AG08395 (cell line): ENCODE results near the gene THSD1.
A peak's percentile ranks its signal among the peaks of the same experiment; 100 is the strongest.
"Not testable (repeated sequence)": the region's sequence is repeated elsewhere in the genome, so short reads cannot be mapped to it uniquely, and the experiment has no call there.

Experiments used
- DNase-seq: peaks from one replicate; pipeline ENCODE4 v3.0.0; 2012; ENCODE audit warnings: mixed read lengths, low spot score

THSD1 gene

DNA sequence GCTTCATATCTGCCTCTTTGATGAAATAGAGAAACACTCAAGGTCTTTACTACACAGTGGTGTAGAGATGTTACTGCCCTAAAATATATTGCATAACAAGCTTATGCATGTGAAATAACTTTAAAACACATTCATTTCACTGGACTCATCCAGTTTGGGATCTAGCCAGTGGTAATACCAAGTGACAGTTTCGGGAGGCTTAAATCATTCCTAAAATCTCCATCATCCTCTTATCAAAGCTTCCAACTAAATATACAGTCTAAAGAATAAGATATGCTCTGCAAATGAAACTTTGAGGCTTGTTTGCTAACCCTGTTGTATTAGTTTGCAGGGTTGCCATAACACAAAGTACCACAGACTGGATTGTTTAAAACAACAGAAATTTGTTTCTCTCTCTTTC lies 52.8 kb downstream of the THSD1 start:
- peak; percentile 76 for DNase-seq

DNA sequence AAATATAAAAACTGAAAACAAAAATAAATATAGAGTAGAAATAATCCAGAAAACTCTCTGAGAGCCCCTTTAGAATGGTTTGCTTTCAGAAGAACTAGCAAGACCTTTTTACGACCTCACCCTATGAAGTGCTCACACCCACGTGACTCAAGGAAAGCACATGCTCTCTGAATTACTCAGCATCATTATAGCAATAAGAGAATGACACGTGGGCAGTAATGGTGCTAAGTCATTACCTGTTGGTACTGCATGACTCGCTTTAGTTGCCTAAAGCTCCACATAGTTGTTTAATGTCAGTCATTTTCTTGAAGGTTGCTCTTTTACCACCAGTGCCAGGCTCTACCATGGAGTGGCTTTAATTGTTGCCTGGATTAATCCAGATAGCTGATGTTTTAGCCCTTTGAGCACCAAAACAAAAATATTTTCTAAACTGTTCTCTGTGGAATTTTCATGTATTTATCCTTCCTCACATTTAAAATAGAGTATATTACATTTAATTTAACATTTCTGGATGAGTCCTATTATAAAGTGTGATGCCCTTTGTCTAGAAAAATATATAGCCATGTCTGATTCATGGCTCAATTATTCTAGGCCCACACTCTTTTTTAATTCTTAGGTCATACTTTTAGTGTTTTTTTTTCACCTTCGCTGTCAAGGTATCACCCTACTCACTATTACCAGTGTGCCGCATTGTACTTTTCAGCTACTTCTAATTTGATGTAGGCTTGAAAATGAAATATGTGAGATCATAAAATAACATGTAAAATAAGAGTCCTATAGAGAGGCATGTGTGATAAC lies 56.8 kb downstream of the THSD1 start:
- peak; percentile 60 for DNase-seq

DNA sequence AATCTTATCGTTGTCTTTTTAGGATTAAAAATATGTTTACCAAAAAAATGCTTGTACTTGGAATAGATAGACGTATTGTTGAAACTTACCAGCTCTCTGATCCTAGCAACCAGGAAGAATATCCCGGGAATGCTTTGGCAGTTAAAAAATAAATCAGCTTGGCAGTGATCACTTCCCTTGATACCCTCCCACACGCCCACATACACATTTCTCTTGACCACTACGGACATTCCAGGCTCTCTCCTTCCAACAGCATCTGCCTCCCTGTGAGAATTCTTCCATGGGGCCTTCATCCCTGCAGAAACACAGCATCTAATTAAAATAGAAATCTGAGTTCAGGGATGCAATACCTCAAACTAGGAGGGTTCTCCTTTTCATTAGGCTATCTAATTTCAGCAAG lies 57.9 kb downstream of the THSD1 start:
- peak; percentile 85 for DNase-seq

DNA sequence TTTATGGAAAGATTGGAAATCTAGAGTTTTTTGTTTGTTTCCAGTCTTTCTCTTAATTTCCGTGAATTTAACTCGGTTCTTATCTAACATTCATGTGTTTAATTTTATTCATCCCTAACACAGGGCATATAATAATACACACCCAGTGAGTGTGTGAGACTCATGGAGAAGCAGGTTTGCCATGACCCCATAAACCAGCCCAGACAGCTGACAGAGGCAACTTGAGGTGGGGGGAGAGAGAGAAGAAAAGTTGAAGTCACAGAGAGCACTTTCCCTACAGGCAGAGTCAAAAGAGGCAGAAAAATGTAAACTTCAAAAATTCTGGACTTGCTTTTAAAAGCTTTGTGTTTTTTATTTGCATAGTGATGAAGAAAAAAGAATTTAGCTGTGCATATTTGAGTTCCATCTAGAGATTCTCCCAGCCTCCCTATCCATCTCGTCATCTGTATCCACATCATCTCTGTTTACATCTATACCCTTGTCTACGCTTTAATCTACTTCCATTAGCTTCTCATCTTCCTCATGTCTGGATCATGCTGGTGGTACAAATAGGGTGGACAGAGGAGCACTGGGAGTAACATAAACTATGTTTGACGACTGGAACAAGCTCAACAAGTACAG lies 60.2 kb downstream of the THSD1 start:
- no peak for DNase-seq

DNA sequence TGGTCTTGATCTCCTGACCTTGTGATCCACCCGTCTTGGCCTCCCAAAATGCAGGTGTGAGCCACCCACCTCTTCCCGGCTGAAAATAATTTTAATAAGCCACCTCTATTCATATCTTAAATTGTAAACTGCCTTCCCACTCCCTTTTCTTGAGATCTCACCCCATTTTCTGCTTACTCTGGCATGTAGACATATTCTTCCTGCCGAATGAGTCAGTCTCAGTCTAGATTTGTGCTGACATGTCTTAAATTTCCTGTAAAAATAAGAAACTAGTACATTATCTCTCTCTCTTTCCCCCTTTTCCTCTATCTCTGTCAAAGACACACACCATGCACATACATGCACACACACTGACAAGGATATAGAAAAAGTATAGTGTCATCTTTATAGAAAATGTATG lies 60.9 kb downstream of the THSD1 start:
- DNase-seq, result peak; percentile 14

DNA sequence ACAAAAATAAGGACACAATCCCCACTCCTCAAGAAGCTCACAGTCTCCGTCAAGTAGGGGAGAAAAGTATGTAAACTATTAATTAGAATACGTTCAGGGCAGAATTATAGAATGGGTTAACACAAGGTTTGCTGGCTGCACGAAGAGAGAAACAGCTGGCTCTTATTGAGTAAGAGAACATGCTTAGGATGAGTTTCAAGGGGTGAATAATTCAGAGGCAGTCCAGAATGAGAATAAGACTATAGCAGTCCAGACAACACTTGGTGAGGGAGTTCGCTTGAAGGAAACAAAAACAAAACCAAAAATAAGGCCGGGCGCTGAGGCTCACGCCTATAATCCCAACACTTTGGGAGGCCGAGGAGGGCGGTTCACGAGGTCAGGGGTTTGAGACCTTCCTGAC lies 61.9 kb downstream of the THSD1 start:
- peak; percentile 5 for DNase-seq

DNA sequence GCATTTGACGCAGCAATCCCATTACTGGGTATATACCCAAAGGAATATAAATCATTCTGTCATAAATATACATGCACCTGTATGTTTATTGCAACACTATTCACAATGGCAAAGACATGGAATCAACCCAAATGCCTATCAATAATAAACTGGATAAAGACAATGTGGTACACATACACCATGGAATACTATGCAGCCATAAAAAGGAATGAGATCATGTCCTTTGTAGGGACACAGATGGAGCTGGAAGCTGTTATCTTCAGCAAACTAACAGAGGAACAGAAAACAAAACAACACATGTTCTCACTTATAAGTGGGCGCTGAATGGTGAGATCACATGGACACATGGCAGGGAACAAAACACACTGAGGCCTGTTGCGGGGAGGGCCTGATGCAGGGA lies 63.8 kb downstream of the THSD1 start:
- not testable (repeated sequence) for DNase-seq

DNA sequence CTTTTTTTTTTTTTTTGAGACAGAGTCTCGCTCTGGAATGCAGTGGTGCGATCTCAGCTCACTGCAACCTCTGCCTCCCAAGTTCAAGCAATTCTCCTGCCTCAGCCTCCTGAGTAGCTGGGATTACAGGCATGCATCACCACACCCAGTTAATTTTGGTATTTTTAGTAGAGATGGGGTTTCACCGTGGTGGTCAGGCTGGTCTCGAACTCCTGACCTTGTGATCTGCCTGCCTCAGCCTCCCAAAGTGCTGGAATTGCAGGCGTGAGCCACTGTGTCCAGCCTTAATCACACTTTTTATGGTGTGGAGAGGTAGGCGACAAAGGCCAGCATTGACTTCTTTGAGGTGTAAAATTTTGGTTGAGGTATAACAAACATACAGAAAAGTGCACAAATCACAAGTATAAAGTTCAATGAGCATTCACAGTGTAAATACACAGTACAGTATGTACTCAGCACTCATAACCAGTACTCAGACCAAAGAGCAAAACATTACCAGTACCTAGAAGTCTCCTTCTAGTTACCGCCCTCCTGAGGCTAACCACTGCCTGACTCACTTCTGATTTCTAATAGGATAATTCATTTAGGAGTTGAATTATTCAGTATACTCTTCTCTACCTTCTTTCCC lies 68.0 kb downstream of the THSD1 start:
- DNase-seq, result not testable (repeated sequence)

DNA sequence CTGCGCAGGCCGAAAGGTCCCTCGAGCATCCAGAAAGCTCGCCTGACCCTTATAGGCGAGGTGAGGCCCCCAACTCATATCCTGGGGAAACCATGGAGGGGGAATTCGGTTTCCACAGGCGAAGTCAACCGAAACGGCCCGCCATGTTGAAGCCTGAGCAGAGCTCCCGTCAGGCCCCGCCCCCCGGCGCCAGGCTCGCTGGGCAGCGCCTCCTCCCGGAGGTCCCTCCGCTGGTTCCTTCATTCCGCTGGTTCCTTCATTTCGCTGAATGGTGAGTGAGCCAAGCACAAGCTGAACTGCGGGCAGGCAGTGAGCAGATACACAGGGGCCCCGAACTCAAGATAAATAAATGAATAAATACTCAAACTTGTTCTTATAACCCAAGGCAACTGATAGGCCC lies 71.9 kb downstream of the THSD1 start:
- not testable (repeated sequence) for DNase-seq

DNA sequence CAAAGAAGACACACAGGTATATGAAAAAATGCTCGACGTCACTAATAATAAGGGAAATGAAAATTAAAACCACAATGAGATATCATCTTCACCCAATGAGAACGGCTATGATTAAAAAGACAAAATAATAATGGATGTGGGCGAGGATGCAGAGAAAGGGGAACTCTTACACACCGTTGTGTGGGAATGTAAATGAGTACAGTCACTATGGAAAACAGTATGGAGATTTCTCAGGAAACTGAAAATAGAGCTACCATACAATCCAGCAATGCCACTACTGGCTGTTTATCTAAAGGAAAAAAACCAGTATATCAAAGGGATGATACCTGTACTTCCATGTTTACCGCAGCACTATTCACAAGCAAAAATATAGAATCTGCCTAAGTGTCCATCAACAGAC lies 74.1 kb downstream of the THSD1 start:
- DNase-seq, result not testable (repeated sequence)
